Activated naive CD8-positive, alpha-beta T cell (primary cell): ENCODE data around the gene PITPNB.

ENCODE experiments used
- H3K27ac Mint-ChIP-seq: one replicate; pipeline ENCODE4 v1.8.0; 2021; ENCODE audit warnings: mixed read lengths
- H3K27me3 Mint-ChIP-seq: one replicate; pipeline ENCODE4 v1.8.0; 2021; ENCODE audit warnings: mixed read lengths
- H3K36me3 Mint-ChIP-seq: one replicate; pipeline ENCODE4 v1.8.0; 2021; ENCODE audit warnings: mixed read lengths
- H3K4me1 Mint-ChIP-seq: one replicate; pipeline ENCODE4 v1.8.0; 2021; ENCODE audit warnings: low read depth, mixed read lengths
- H3K4me3 Mint-ChIP-seq: one replicate; pipeline ENCODE4 v1.8.0; 2021; ENCODE audit warnings: mild to moderate bottlenecking, mixed read lengths
- H3K9me3 Mint-ChIP-seq: one replicate; pipeline ENCODE4 v1.8.0; 2021; ENCODE audit warnings: low read depth, mixed read lengths

PITPNB gene

DNA sequence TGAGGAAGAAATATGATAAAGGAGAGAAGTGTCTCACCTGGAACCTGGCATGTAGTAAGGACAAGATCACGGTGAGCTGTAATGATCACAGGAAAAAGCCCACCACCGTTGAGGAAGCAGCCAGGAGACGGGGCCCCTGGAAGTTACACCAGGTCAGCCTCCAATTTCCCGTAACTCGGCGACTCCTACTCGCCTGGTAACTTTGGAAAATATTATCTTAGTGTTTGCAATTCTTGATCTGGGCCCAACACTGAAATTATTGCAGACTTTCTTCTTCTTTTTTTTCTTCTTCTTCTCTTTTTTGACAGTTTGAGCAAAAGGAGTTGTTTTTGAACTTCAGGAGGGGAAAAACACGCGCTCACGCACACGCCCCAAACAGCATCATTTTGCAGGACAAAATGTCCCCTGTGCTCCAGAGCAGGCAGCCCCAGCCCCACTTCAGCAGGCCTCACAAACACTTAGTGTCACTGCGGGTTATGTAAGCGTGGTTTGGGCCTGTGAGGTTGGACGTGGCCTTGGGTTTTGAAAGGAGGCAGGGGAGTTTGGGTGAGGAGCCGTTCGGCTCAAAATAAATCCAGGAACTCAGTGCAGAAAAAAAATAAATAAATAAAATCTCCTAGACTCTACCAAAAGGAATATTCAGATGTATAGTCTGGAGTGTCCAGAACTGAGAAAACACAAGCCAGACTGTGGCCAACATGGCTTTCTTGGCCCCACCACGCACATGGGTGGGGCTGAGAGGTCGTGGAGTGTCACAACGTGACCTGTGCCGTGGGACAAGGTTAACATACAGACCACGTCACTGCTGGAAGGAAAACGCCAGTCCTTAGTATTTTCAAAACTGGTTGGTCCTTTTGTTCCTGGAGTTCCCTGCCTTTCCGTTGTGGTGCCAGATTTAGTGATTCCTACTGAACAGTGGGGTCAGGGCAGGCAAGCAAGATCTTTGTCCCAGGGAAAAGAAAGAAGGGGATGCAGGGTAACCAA, 91.2 kb downstream of the PITPNB start:
- Mint-ChIP-seq H3K4me3 (no peak overlapping the region), H3K4me1 (peaks cover 13% of the 10 kb centered on the region), H3K9me3 (no peaks in the 10 kb centered on the region), H3K36me3 (peaks cover 2% of the 10 kb centered on the region), H3K27ac (no peak overlapping the region), H3K27me3 (no peaks in the 10 kb centered on the region)

DNA sequence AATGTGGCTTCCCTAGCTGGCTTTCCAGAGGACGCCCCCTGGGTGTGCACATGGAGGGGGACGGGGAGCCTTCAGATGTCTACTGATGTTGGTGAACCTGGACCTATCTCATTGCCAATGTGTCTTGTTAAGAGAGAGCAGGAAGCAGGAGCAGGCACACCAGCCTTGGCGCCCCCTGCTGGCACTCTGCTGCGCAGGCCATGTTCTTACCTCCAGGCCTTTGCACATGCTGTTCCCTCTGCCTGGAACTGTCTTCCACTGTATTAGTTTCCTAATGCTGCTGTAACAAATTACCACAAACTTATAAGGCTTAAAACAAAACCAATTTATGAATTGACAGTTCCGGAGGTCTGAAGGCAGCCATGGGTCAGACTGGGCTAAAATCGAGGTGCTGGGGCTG, 93.9 kb downstream of the PITPNB start:
- no peaks in the 10 kb centered on the region for H3K4me1 Mint-ChIP-seq
- no peaks in the 10 kb centered on the region for H3K9me3 Mint-ChIP-seq
- peaks cover 2% of the 10 kb centered on the region for H3K36me3 Mint-ChIP-seq
- no peaks in the 10 kb centered on the region for H3K27me3 Mint-ChIP-seq
- H3K27ac Mint-ChIP-seq: no peak overlapping the region
- H3K4me3 Mint-ChIP-seq: no peak overlapping the region

DNA sequence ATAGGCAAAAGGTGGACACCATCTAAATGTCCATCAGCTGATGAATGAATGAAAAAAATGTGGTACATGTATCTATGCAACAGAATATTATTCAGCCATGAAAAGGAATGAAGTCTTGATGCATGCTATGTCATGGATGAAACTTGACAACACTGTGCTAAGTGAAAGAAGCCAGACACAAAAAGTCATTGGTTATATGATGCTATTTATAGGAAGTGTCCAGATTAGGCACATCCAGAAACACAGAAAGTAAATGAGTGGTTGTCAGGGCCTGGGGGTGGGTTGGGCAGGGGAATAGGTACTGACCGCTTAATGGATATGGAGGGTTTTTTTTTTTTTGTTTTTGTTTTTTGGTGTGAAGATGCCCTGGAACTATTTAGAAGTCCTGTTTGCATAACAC, 95.8 kb downstream of the PITPNB start:
- no peaks in the 10 kb centered on the region for H3K9me3 Mint-ChIP-seq
- H3K27me3 Mint-ChIP-seq: peaks cover 2% of the 10 kb centered on the region
- peaks cover 2% of the 10 kb centered on the region for H3K36me3 Mint-ChIP-seq
- no peak overlapping the region for H3K27ac Mint-ChIP-seq
- H3K4me1 Mint-ChIP-seq: no peaks in the 10 kb centered on the region
- H3K4me3 Mint-ChIP-seq: no peak overlapping the region

- peaks cover 2% of the 10 kb centered on the region for H3K36me3 Mint-ChIP-seq
- no peak overlapping the region for H3K4me3 Mint-ChIP-seq
- no peaks in the 10 kb centered on the region for H3K9me3 Mint-ChIP-seq
- peaks cover 2% of the 10 kb centered on the region for H3K27me3 Mint-ChIP-seq
- H3K27ac Mint-ChIP-seq: no peak overlapping the region
- H3K4me1 Mint-ChIP-seq: no peaks in the 10 kb centered on the region
Observed at GRCh38 chr22:27820896-27821866, 97.9 kb downstream of the PITPNB start.

GRCh38 chr22:27816552-27816951, 102.5 kb downstream of the PITPNB start:
- H3K4me3 Mint-ChIP-seq: no peak overlapping the region
- H3K4me1 Mint-ChIP-seq: no peaks in the 10 kb centered on the region
- no peaks in the 10 kb centered on the region for H3K36me3 Mint-ChIP-seq
- H3K27me3 Mint-ChIP-seq: peaks cover 8% of the 10 kb centered on the region
- no peaks in the 10 kb centered on the region for H3K9me3 Mint-ChIP-seq
- no peak overlapping the region for H3K27ac Mint-ChIP-seq

DNA sequence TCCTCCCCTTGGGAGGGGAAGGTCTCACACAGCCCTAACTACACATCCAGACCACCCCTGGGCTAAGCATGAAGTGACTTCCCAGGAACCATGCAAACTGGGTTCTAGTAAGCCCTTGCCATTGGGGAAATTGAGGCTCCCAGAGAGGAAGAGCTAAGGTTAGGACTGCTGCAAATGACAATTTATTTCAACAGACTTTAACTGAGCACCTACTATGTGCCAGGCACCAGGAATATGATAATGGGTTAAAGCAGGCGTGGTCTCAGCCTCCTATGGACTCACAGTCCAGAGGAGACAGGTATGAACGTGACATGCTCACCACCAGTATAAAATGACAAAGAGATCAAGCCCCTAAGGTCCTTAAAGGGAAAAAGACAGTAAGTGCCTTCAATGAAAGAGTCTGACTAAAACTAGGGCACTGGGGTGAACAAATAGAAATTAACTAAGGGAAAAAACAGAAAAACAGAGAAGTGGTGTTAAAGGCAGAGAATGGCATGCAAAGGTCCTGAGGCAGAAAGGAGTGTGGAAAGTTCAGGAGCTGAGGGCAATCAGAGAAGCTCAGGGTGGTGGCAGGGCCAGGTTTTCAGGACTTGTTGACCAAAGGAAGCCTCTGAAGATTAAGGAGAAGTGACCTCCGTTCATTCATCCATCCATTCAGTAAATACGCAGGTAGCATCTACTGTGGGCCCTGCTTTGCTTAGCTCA, 103.1 kb downstream of the PITPNB start:
- Mint-ChIP-seq H3K27me3 (peaks cover 8% of the 10 kb centered on the region), H3K9me3 (no peaks in the 10 kb centered on the region)

DNA sequence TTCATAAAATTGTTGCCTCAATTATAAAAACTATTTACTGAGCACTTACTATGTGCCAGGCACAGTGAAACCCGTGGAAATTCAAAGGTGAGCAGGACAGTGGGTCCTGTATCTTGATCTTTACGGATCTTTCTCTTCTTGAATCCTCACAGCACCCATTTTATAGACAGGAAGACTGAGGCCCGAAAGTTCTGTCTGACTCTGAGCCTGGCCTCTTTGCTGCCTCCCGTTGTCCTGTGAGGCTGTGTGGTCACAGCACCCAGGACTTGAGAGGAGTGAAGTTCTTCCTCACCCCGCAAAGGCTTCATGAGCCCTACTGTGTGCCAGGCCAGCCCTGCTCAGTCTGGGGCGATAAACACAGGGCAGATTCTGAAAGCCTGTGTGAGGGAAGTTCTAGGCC, 104.1 kb downstream of the PITPNB start:
- no peaks in the 10 kb centered on the region for H3K9me3 Mint-ChIP-seq
- no peak overlapping the region for H3K4me3 Mint-ChIP-seq
- peaks cover 8% of the 10 kb centered on the region for H3K27me3 Mint-ChIP-seq
- H3K4me1 Mint-ChIP-seq: no peaks in the 10 kb centered on the region
- H3K27ac Mint-ChIP-seq: no peak overlapping the region
- no peaks in the 10 kb centered on the region for H3K36me3 Mint-ChIP-seq

More for the DNA sequence above, 103.1 kb downstream of the PITPNB start:
- H3K4me3 Mint-ChIP-seq: no peak overlapping the region
- no peaks in the 10 kb centered on the region for H3K36me3 Mint-ChIP-seq
- no peaks in the 10 kb centered on the region for H3K4me1 Mint-ChIP-seq
- no peak overlapping the region for H3K27ac Mint-ChIP-seq

DNA sequence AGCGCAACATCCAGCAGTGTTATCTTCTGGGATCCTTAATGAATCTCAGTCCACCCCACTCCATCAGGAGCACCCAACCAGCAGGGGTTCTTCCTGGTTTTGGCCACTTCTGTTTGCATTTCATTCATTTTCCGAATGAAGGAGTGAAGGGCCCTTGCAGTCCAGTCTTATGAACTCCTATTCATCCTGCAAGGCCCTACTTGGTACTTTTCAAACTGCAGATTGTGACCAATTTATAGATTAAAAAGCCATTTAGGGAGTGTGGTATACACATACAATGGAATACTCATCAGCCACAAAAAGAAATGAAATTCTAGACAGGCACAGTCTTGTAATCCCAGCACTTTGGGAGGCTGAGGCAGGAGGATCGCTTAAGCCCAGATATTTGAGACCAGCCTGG, 107.3 kb downstream of the PITPNB start:
- no peaks in the 10 kb centered on the region for H3K36me3 Mint-ChIP-seq
- H3K4me1 Mint-ChIP-seq: no peaks in the 10 kb centered on the region
- H3K27me3 Mint-ChIP-seq: peaks cover 8% of the 10 kb centered on the region
- no peak overlapping the region for H3K4me3 Mint-ChIP-seq
- no peaks in the 10 kb centered on the region for H3K9me3 Mint-ChIP-seq
- H3K27ac Mint-ChIP-seq: no peak overlapping the region

DNA sequence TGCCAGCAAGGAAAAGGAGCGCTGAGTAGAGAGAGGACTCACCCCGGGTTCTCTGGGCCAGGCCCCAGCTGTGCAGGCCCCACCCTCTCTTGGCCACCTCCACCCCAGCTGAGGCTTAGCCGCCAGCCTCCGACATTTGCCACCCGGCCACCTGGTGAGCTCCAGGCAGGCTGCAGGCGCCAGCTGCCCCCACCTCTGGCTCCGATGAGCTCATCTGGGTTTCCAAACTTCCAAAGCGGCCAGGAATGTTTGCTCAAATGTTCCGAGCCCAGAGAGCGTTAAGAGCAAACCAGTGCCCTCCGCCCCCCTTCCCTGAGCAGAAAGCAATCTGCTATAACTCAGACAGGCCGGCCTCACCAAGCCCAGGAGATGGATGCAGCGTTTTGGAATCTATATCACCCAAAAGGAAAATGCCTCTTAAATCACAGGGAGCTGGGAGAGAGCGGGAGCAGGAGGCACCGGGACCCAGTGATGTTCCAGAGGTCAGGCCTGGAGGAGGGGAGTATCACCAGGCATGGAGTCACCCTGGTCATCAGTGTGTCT, 108.4 kb downstream of the PITPNB start:
- no peaks in the 10 kb centered on the region for H3K4me1 Mint-ChIP-seq
- no peak overlapping the region for H3K4me3 Mint-ChIP-seq
- H3K9me3 Mint-ChIP-seq: no peaks in the 10 kb centered on the region
- no peak overlapping the region for H3K27ac Mint-ChIP-seq
- H3K36me3 Mint-ChIP-seq: no peaks in the 10 kb centered on the region
- peaks cover 6% of the 10 kb centered on the region for H3K27me3 Mint-ChIP-seq

DNA sequence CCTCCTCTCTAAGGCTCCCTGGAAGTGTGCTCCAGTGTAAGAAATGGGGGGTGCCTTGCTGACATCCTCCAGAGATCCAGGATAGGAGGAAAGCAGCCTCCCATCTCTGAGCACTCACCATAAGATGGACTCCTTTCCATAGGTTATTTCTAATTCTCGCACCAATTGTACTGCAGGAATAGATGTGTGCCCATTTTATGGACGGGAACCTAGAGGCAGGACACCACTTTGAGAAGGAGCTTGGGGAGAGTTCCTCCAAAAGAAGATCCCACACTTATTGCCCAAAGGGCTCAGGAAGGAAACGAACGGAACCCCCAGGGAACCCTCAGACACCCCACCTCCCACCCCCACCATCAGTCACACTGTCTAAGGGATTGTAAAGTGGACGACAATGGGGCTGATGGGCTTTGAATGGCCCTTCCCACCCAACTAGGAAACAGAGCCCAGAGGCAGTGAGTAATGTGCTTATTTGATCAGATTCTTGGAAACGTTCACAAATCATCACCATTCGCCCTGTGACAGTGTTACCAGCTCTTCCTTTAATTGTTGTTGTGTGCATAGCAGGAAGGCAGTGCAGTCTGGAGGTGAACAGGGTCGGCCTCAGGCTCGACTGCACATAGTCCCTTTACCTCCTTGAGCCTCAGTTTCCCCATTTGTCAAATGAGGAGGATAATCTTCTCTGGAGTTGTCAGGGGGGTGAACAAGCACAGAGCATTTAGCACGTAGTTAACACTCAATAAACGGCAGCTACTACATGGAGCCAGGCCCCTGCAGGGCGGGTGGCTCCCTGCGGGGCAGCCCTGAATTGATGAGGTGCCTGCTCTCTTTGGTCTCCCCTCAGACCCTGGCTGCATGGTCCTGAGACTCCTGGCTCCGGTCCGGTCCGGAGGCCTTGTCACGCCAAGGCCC, 109.1 kb downstream of the PITPNB start:
- Mint-ChIP-seq H3K4me1 (peaks cover 5% of the 10 kb centered on the region), H3K36me3 (no peaks in the 10 kb centered on the region), H3K4me3 (no peak overlapping the region), H3K27me3 (peaks cover 10% of the 10 kb centered on the region), H3K9me3 (no peaks in the 10 kb centered on the region), H3K27ac (no peak overlapping the region)

- Mint-ChIP-seq H3K36me3 (no peaks in the 10 kb centered on the region), H3K9me3 (no peaks in the 10 kb centered on the region), H3K27ac (no peak overlapping the region), H3K4me3 (no peak overlapping the region), H3K27me3 (peaks cover 11% of the 10 kb centered on the region), H3K4me1 (peaks cover 8% of the 10 kb centered on the region)
Observed at GRCh38 chr22:27809226-27809603, 109.8 kb downstream of the PITPNB start.

DNA sequence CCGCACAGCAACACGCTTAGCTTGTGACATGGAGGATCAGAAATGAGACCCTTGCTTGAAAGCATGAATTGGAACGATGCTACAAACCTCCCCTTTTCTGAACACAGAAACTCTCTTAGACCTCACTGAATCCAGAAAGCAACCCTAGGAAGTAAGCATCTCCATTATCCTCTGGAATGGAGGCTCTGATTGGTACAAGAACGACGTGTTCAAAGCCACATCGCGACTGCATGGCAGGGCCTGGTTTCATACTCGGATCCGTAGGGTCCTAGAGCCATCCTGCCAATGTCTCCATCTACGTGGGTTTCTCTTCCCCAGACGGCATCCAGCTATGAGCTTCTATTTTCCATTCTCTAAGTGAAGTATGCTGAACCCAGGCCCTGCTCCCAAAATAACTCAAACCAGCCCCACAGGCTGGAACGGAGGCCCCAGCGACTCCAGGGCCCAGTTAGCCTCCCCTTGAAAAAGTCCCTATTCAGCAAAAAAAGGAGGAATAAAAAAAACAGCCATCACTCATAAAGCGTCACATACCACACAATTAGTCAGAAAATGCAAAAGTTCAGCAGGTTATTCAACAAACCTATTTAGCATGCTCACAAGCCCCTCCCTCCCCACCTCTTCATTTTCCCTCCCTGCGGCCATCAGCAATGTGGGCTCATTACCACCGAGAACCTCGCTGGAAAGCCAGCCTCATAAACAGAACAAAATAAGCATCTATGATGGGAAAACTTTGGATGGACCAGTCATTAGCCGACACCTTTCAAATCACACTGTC, 110.4 kb downstream of the PITPNB start:
- H3K36me3 Mint-ChIP-seq: no peaks in the 10 kb centered on the region
- no peak overlapping the region for H3K27ac Mint-ChIP-seq
- no peak overlapping the region for H3K4me3 Mint-ChIP-seq
- H3K27me3 Mint-ChIP-seq: peaks cover 11% of the 10 kb centered on the region
- peaks cover 8% of the 10 kb centered on the region for H3K4me1 Mint-ChIP-seq
- no peaks in the 10 kb centered on the region for H3K9me3 Mint-ChIP-seq

GRCh38 chr22:27805841-27806240, 113.2 kb downstream of the PITPNB start:
- Mint-ChIP-seq H3K27me3 (peaks cover 13% of the 10 kb centered on the region), H3K27ac (no peak overlapping the region), H3K4me1 (peaks cover 12% of the 10 kb centered on the region), H3K9me3 (no peaks in the 10 kb centered on the region), H3K36me3 (no peaks in the 10 kb centered on the region), H3K4me3 (no peak overlapping the region)
